ENCODE results near the gene MED10. TPM values are rescaled to one million over a fixed set of nuclear protein-coding genes. Genes with fewer than 3 reads are reported as not detected.

MED10 gene
- total RNA-seq, 4 donors from 2014 or later = 29.3 to 34.7 (median 31.3) TPM

GRCh38 chr5:6407558-6408259 lies 29.4 kb upstream of the MED10 start:
- no peak for TF ChIP-seq CTCF (IDR thresholded peaks at IDR 0.05; ENCODE audit: low read depth)

GRCh38 chr5:6405591-6405990 lies 27.2 kb upstream of the MED10 start:
- TF ChIP-seq CTCF (IDR thresholded peaks at IDR 0.05; ENCODE audit: low read depth) = no peak

GRCh38 chr5:6404129-6404528 lies 25.8 kb upstream of the MED10 start:
- no peak for TF ChIP-seq CTCF (IDR thresholded peaks at IDR 0.05; ENCODE audit: low read depth)

GRCh38 chr5:6403416-6403815 lies 25.1 kb upstream of the MED10 start:
- no peak for TF ChIP-seq CTCF (IDR thresholded peaks at IDR 0.05; ENCODE audit: low read depth)

- no peak for TF ChIP-seq CTCF (IDR thresholded peaks at IDR 0.05; ENCODE audit: low read depth)
Observed at GRCh38 chr5:6402939-6403338, 24.6 kb upstream of the MED10 start.

GRCh38 chr5:6401410-6401809 lies 23.1 kb upstream of the MED10 start:
- no peak for TF ChIP-seq CTCF (IDR thresholded peaks at IDR 0.05; ENCODE audit: low read depth)

GRCh38 chr5:6399980-6400910 lies 21.9 kb upstream of the MED10 start:
- TF ChIP-seq CTCF (IDR thresholded peaks at IDR 0.05; ENCODE audit: low read depth) = no peak
